ENCODE measurements around the gene RERE. TPM values are rescaled to one million over a fixed set of nuclear protein-coding genes. Genes with fewer than 3 reads are reported as not detected.
"Not testable (repeated sequence)": the region's sequence is repeated elsewhere in the genome, so short reads cannot be mapped to it uniquely, and the experiment has no call there.

Gene RERE
- total RNA-seq, 1 experiment from 2014 or later = 7.2 TPM

DNA sequence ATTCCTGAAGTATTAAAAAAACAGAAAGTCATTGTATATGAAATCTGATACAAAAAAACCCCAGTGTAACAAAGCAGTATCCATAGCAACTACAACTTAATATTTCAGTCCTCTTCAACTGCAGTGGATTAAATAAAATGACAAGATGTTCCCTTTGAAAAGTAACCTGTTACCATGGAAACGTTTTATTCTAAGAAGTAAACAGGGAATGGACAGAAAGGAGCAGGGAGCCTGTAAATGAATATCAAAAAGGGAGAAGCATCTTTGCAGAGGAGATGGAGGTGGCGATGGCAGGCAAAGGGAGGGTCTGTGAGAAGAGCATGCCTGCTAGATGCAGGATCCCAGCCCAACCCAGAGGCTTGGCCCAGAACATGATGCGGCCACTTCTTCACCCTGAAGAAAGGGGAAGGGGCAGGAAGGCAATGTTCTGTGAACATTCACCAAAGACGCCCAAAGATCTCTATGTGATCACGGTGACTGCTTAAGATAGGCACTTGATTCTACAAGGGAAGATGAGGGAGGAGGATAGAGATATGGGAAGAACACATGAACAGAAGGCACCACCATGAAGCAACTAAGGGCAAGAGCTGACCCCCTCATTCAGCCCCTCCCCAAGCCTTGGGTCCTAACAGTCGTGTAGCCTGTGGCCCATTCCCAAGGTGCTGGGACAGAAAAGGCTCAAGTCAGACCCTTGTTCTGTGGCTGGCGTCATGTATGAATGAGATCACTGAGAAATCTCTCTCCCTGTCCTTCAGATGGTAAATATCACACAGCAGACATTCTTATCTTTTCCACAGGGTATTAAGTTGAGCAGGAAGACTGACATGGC is 299.6 kb downstream of the RERE start:
- Histone ChIP-seq H3K4me3 (no peak overlapping the region), H3K27me3 (no peaks in the 10 kb centered on the region), H3K9me3 (no peaks in the 10 kb centered on the region), H3K36me3 (no peaks in the 10 kb centered on the region; the same call in 1 of the 2 replicates)
- no peak for DNase-seq

DNA sequence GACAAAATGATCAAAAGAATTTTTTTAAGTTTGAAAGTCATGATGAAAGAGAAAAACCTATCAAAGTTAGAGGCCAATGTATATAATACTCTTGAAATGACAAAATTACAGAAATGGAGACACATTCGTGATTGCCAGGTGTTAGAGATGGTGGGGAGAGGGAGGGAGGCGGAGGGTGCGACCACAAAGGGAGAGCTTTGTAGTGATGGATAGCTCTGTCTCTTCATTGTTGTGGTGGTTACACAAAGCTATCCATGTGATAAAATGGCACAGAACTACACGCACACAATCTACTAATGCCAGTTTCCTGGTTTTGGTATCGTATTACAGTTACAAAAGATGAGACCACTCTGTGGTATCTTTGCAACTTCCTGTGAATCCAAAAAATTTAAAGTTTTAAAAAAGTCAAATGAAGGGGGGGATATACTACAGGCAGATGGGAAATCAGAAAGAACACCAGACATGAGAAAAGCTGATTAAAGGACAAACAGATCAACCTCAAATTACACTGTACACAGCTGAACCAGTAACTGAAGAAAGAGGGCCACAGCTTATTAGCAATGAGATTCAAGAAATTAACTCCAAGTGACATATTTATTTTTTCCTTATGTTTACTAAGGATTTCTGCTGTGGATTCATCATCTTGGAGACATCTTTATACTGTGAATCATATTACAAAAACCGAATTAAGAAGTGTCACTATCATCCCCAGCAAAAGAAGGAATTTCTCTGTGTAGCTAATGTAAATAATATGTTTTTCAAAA is 300.5 kb downstream of the RERE start:
- DNase-seq = no peak
- Histone ChIP-seq H3K36me3 (no peaks in the 10 kb centered on the region; the same call in 1 of the 2 replicates), H3K27me3 (no peaks in the 10 kb centered on the region), H3K4me3 (no peak overlapping the region), H3K9me3 (no peaks in the 10 kb centered on the region)

DNA sequence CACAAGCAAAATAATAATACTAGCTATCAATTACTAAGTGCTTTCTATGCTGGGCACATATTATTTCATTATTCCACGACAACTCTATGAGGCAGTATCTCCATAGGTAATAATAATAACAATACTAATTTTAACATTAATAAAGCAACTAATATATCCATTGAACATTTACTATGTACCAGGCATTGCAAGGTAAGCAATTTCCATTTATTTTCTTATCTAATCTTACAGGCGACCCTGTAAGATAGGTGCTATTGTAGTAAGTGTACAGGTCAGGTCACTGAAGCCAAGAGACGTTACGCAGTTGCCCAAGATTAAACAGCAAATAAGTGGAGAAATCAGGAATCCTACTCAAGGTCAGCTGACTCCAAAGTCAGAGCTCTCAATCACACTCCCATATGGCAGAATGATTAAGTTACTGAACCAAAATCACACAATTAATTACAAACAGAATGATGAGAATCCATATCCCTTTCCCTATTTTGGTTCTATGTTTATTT is 301.1 kb downstream of the RERE start:
- Histone ChIP-seq H3K4me3 (no peak overlapping the region), H3K36me3 (no peaks in the 10 kb centered on the region; the same call in 1 of the 2 replicates), H3K9me3 (no peaks in the 10 kb centered on the region), H3K27me3 (no peaks in the 10 kb centered on the region)
- DNase-seq = no peak

DNA sequence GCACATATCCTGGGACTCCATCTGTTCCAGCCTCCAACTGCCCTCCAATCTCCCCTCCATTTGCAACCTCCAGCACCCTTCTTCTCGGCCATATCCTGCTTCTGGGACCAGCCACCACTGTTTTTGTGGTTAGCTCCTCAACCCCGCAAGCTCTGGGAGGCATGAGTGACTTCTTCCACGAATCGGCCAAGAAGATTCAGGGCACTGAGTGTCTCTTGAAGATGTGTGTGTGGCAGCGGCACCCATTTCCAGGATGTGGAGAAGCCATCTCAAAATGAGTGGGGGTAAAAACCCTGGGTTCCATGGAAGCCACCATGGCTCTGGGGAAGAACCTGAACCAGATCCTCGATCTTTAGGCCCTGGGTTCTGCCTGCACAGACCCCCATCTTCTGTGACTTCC is 304.9 kb downstream of the RERE start:
- no peaks in the 10 kb centered on the region for H3K9me3 ChIP-seq
- no peak for DNase-seq
- H3K4me3 ChIP-seq = no peak overlapping the region
- H3K27me3 ChIP-seq = no peaks in the 10 kb centered on the region
- H3K36me3 ChIP-seq = no peaks in the 10 kb centered on the region

DNA sequence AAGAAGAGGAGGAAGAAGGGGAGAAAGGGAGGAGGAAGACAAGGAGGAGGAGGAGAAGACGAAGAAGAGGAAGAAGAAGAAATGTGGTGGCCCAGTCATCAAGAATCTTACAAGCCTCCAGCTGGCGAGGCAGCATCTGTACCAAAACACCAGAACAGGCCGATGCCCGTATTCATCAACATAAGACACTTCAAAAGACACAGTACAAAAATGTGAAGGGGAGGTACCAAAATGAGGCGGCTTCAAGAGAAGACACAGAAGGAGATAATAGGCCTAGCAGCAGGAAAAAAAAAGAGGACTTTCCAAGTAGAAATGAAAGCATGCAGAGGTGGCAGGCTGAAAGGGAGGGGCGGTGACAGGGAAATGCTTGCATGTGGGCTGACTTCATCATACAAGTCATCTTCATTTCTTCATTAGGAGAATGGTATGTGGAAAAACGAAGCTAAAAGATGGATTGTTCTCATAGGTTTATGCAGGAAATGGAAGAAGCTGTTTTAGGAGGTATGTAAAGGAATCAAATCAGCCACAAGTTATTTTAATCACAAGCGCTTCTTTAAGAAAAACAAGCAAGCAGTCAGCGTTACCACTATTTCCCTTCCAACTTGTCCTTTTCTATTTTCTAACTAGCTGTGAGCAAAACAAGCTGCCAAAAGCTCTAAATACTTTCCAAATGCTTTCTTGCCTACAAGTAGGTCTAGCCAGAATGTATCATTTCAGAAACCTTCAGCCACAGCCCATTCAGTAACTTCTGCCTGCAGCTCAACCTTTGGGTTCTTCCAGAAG is 307.2 kb downstream of the RERE start:
- Histone ChIP-seq H3K27me3 (no peaks in the 10 kb centered on the region), H3K4me3 (peak overlapping the region; percentile 20), H3K36me3 (no peaks in the 10 kb centered on the region), H3K9me3 (no peaks in the 10 kb centered on the region)
- peak; percentile 65 for DNase-seq

DNA sequence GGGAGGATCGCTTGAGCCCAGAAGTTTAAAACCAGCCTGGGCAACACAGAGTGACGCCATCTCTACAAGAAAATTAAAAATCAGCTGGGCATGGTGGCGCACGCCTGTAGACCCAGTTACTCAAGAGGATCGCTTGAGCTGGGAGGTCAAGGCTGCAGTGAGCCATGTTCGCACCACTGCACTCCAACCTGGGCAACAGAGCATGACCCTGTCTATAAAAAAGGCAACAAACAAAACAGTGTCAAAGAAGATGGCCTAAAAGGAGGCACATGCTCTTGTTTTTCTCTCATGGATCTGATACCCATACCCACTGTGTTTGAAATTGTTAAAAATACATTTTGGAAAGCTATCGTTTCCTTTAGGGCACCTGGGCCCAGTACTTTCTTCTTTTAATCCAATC is 307.9 kb downstream of the RERE start:
- DNase-seq = no peak
- H3K9me3 ChIP-seq = no peaks in the 10 kb centered on the region
- peak overlapping the region; percentile 20 for H3K4me3 ChIP-seq
- no peaks in the 10 kb centered on the region for H3K27me3 ChIP-seq
- H3K36me3 ChIP-seq = no peaks in the 10 kb centered on the region

DNA sequence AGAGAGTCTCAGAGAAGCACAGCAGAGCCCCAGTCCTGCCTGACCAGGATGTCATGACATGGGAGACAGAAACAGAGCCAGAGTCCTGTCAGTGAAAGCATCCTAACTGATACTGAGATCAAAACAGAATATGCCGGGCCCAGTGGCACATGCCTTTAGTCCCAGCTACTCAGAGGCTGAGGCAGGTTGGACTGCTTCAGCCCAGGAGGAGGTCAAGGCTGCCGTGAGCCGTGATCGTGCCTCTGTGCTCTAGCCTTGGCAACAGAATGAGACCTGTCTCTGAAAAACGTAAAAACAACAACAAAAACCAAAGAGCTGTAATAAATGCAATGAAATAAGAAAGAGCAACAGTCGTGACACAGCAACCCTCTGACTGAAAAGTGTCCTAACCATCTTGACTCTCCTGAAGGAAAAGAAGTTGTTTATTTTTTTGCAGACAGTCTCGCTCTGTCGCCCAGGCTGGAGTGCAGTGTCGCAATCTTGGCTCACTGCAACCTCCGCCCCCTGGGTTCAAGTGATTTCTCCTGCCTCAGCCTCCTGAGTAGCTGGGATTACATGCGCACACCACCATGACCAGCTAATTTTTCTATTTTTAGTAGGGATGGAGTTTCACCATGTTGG is 310.3 kb downstream of the RERE start:
- H3K36me3 ChIP-seq = no peaks in the 10 kb centered on the region
- no peak overlapping the region for H3K4me3 ChIP-seq
- no peak for DNase-seq
- H3K27me3 ChIP-seq = no peaks in the 10 kb centered on the region
- H3K9me3 ChIP-seq = no peaks in the 10 kb centered on the region

DNA sequence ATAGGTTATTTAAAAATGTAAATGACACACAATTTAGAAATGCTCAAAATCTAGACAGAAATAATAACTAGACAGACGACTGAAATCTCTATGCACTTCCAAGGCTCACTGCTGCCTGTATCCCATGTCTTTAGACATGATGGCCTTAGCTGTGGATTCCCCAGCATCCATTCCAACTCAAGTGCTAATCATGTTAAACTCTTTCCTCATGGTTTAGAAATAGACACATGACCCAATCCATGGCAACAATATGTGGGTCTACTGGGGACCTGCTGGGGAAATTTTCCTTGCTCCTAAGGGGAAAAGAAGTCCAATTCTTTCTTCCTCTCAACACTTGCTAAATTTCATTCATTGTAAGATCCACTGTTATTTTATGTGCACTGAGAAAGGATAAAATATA is 311.0 kb downstream of the RERE start:
- H3K27me3 ChIP-seq = no peaks in the 10 kb centered on the region
- no peak for DNase-seq
- no peaks in the 10 kb centered on the region for H3K9me3 ChIP-seq
- no peak overlapping the region for H3K4me3 ChIP-seq
- H3K36me3 ChIP-seq = no peaks in the 10 kb centered on the region

DNA sequence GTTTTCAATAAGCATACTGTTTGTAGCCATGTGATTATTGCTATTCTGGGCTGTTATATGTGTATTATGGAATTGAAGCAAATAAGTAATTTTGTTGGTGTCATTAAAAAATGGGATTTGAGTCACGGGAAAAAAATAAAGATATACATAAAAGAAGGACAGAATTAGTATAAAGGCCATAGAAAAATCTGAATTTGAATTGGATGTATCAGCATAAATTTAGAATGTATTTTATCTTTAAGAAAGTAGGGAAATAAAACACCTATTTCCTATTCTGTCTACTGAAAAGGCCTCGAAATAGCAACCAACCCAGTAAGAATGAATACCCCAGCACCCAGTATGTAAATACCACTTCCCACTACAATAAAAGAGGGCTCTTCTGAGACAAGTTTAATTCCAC is 313.6 kb downstream of the RERE start:
- DNase-seq = no peak
- Histone ChIP-seq H3K27me3 (no peaks in the 10 kb centered on the region), H3K36me3 (no peaks in the 10 kb centered on the region), H3K9me3 (no peaks in the 10 kb centered on the region), H3K4me3 (no peak overlapping the region)

DNA sequence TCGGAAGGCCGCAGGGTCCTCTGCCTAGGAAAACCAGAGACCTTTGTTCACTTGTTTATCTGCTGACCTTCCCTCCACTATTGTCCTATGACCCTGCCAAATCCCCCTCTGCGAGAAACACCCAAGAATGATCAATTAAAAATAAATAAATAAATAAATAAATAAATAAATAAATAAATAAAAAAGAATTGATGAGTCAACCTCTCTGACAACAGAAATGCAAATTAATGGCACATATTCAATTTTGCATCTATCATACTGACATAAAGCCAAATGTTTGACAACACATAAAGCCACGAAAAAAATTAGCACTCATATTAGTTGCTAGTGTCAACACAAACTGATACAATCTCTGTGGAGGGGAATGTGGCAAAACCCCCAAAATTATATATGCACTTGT is 314.5 kb downstream of the RERE start:
- not testable (repeated sequence) for H3K27me3 ChIP-seq, H3K36me3 ChIP-seq, DNase-seq, H3K9me3 ChIP-seq, H3K4me3 ChIP-seq

DNA sequence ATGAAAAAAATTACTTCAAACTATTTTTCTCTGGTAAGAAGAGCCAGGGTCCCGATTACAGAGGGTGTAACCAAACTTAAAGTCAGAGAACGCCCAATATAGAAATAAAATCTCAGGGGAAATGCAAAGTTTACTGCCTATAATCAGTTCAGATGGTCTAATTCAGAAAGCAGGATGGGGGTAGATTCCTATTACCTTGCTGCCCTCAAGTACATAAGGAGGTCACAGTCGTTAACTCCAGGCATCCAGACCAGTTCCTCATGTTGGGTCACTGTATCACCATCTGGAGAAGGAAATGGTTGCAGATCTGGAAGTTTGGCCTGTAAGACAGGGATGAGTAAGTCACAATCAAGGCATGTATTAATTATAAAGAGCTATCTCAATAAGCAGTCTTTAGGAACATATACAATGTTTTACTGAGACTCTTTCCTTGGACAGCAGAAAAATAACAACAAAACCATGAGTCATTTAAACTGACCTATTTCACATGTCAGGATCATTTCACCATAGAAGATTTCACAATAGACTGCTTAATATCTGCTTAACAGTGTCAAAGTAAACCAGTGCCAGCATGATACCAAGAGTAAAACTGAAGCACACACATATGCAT is 320.1 kb downstream of the RERE start:
- no peaks in the 10 kb centered on the region for H3K9me3 ChIP-seq
- H3K27me3 ChIP-seq = no peaks in the 10 kb centered on the region
- DNase-seq = no peak
- H3K4me3 ChIP-seq = no peak overlapping the region
- peaks cover 15% of the 10 kb centered on the region for H3K36me3 ChIP-seq

DNA sequence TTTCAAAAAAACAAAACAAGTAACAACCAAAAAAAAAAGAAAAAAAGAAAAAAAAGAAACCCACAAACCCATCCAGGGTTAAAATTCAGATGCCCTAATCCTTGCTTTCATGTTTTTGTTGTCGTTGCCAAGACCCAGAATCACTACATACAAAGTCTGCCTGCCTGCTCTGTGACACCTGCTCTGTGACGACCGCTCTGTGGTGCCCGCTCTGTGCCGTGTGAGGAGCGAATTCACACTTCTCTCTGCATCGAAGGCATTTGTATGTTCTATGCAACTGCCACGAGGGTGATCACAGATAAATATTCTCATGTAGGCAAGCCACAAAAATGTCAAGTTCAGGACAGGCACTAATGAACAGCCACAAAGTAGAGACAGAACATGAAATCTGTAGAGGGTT is 321.0 kb downstream of the RERE start:
- DNase-seq = no peak
- H3K9me3 ChIP-seq = no peaks in the 10 kb centered on the region
- H3K36me3 ChIP-seq = peaks cover 15% of the 10 kb centered on the region
- no peaks in the 10 kb centered on the region for H3K27me3 ChIP-seq
- no peak overlapping the region for H3K4me3 ChIP-seq

DNA sequence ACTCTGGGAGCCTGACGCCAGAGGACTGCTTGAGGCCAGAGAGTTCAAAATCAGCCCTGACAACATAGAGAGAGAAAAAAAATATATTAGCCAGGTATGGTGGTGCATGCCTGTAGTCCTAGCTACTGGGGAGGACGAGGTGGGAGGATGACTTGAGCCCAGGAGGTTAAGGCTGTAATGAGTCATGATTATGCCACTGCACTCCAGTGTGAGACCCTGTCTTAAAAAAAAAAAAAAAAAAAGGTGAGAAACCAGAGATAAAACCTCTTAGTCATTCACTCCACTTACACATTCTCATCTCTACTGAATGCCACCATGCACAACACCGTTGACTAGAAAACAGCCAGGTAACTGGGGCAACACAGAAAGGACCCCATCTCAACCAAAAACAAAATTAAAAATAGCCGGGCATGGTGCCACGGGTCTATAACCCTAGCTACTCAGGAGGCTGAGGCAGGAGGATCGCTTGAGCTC is 321.5 kb downstream of the RERE start:
- Histone ChIP-seq H3K4me3 (no peak overlapping the region), H3K27me3 (no peaks in the 10 kb centered on the region), H3K9me3 (no peaks in the 10 kb centered on the region), H3K36me3 (peaks cover 15% of the 10 kb centered on the region)
- DNase-seq = no peak

DNA sequence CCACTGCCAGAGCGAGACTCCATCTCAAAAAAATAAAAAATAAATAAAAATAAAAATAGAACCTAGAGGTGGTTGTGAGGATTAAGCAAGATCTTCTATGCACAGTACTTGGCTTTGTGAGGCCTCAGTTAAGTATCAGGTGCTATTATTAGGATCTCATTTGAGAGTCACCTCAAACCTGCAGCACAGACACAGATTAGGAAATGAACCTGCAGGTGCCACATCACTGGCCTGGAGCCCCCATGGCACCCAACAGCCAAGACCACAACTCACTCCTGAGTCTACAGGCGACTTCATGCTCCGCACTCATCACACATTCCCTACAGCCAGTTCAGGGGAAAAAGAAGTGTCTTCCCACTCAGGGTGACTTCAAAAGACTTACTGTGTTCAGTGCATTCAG is 322.8 kb downstream of the RERE start:
- no peaks in the 10 kb centered on the region for H3K27me3 ChIP-seq
- H3K36me3 ChIP-seq = peaks cover 15% of the 10 kb centered on the region
- DNase-seq = no peak
- H3K9me3 ChIP-seq = no peaks in the 10 kb centered on the region
- no peak overlapping the region for H3K4me3 ChIP-seq

DNA sequence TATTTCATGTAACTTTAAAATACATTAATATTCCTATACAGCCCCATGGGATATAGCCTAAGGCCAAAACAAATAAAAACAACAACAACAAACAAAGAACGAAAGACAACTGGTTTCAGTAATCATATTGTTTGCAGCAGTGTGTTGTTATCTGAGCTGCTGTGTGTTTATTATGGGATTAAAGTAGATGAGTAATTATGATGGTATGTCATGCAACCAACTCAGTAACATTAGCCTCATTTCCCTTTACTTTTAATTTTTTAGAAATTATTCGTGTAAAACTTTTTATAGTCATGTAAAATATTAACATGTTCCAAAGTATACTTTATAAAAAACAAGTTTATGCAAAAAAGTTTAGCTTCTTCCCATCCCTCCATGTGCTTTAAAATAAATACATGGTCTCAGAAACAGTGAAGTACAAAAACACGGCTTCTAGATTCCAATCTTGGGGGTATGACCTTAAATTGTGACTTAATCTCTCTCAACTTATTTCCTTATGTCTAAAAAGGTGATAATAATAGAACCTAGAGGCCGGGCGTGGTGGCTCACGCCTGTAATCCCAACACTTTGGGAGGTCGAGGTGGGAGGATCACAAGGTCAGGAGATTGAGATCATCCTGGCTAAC is 323.4 kb downstream of the RERE start:
- DNase-seq = no peak
- peaks cover 15% of the 10 kb centered on the region for H3K36me3 ChIP-seq
- H3K9me3 ChIP-seq = no peaks in the 10 kb centered on the region
- no peaks in the 10 kb centered on the region for H3K27me3 ChIP-seq
- no peak overlapping the region for H3K4me3 ChIP-seq

DNA sequence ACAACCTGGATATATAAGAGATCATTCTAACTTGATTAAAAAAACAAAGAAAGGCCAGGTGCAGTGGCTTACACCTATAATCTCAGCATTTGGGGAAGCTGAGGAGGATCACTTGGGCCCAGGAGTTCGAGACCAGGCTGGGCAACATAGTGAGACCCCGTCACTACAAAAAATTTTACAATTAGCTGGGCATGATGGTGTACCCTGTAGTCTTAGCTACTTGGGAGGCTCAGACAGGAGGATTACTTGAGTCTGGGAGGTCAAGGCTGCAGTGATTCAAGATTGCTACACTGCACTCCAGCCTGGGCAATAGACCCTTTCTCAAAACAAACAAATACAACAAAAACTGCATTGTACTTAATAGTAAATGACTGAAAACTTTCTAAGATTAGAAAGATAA is 330.2 kb downstream of the RERE start:
- Histone ChIP-seq H3K4me3 (no peak overlapping the region), H3K36me3 (no peaks in the 10 kb centered on the region; the same call in 1 of the 2 replicates), H3K27me3 (no peaks in the 10 kb centered on the region), H3K9me3 (no peaks in the 10 kb centered on the region)
- no peak for DNase-seq

Data from MG63 (cell line).